Neural crest cell (in vitro differentiated cells): ENCODE results near the gene PPIE. TPM values are rescaled to one million over a fixed set of nuclear protein-coding genes. Genes with fewer than 3 reads are reported as not detected.

Source experiments
- DNase-seq: peaks from one replicate; pipeline ENCODE4 v3.0.0; 2021; ENCODE audit warnings: low read depth, mixed read lengths, low spot score
- H3K27ac Mint-ChIP-seq: one replicate; pipeline ENCODE4 v1.8.0; 2021; ENCODE audit warnings: mild to moderate bottlenecking, mixed read lengths; ENCODE audit not compliant: unreplicated experiment
- H3K27me3 Mint-ChIP-seq: 2 replicates; pipeline ENCODE4 v1.8.0; 2021; ENCODE audit warnings: low read depth, mild to moderate bottlenecking, mixed read lengths
- H3K36me3 Mint-ChIP-seq: 2 replicates; pipeline ENCODE4 v1.8.0; 2021; ENCODE audit warnings: low read depth, mild to moderate bottlenecking, mixed read lengths
- H3K4me1 Mint-ChIP-seq: 2 replicates; pipeline ENCODE4 v1.8.0; 2021; ENCODE audit warnings: mixed read lengths
- H3K4me3 Mint-ChIP-seq: one replicate; pipeline ENCODE4 v1.8.0; 2021; ENCODE audit warnings: mild to moderate bottlenecking, mixed read lengths
- H3K9me3 Mint-ChIP-seq: 2 replicates; pipeline ENCODE4 v1.8.0; 2021; ENCODE audit warnings: mixed read lengths
- total RNA-seq: library from RNA; stranded (reverse); gene quantifications from 2 replicates; pipeline ENCODE4 v1.2.1, GENCODE V29; 2021
- TF ChIP-seq, protein P1 (sequence below): fragments of 200-600 bp; sonication (generic); conservative IDR thresholded peaks from 2 replicates; pipeline ENCODE4 v1.5.0; 2021; ENCODE audit warnings: antibody characterized with exemption, mild to moderate bottlenecking

Gene PPIE
- total RNA-seq, 1 donor from 2014 or later, result 56.2 TPM

DNA sequence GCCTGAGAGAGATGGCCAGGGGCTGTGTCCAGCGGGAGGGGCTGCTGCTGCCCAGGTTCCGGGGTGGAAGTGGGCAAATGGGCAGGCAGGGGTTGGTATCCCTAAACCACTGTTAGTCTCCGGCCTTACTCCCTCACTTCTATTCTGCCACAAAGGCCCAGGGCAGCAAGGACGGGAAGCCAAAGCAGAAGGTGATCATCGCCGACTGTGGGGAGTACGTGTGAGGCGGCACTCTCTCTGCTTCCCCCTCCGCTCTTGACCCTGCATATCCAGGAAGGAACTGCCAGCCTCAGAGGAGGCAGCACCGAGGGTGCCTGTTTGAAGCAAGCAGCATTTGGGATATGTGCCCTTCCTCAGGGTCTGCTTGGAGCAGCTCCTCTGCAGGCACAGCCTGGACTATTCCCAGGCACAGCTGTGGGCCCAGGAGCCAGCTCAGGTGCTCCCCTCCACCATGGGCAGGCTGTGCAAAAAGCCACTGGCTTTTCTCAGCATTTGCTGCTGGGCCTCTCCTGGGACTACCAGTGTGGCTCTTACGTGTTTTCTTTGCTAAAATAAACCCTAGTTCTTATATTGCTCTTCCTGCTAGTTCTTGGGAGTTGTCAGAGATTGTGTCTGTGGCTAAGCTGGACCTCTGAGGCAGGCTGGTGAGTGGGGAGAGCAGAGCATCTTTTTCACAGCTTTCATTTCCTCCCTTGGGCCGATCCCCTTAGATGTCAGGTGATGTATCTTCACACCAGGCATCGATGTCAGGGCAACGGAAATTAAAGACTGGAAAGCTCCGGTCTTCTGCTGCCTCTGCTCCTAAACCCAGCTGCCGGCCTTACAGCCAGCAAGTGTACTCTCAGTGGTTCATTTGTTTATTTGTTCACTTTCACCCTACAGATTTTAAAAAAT lies 14.7 kb downstream of the PPIE start:
- H3K36me3 Mint-ChIP-seq, result peaks cover 13% of the 10 kb centered on the region
- H3K4me1 Mint-ChIP-seq, result no peaks in the 10 kb centered on the region
- H3K9me3 Mint-ChIP-seq, result no peaks in the 10 kb centered on the region
- TF ChIP-seq, protein P1, sequence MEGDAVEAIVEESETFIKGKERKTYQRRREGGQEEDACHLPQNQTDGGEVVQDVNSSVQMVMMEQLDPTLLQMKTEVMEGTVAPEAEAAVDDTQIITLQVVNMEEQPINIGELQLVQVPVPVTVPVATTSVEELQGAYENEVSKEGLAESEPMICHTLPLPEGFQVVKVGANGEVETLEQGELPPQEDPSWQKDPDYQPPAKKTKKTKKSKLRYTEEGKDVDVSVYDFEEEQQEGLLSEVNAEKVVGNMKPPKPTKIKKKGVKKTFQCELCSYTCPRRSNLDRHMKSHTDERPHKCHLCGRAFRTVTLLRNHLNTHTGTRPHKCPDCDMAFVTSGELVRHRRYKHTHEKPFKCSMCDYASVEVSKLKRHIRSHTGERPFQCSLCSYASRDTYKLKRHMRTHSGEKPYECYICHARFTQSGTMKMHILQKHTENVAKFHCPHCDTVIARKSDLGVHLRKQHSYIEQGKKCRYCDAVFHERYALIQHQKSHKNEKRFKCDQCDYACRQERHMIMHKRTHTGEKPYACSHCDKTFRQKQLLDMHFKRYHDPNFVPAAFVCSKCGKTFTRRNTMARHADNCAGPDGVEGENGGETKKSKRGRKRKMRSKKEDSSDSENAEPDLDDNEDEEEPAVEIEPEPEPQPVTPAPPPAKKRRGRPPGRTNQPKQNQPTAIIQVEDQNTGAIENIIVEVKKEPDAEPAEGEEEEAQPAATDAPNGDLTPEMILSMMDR, result no peak
- DNase-seq, result no peak
- no peak overlapping the region for H3K27ac Mint-ChIP-seq
- no peak overlapping the region for H3K4me3 Mint-ChIP-seq
- no peaks in the 10 kb centered on the region for H3K27me3 Mint-ChIP-seq

DNA sequence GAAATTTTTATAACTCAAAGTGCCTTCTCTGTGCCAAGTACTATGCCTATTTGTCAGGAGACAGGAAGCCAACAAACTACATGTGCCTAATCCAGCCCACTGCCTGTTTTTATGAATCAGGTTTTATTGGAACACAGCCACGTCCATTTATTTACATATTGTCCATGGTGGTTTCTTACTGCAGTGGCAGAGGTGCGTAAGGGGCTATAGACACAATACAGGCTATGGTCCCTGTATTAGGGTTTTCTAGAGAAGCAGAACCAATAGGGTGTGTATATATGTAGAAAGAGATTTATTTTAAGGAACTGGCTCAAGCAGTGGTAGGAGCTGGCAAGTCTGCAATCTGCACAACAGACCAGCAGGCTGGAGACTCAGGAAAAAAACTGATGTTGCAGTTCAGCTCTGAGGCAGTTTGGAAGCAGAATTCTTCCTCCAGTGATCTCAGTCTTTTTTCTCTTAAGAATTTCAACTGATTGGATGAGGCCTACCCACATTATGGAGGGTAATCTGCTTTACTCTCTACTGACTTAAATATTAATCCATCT lies 15.4 kb downstream of the PPIE start:
- no peaks in the 10 kb centered on the region for H3K27me3 Mint-ChIP-seq
- H3K36me3 Mint-ChIP-seq, result peaks cover 13% of the 10 kb centered on the region
- no peaks in the 10 kb centered on the region for H3K4me1 Mint-ChIP-seq
- H3K4me3 Mint-ChIP-seq, result no peak overlapping the region
- DNase-seq, result no peak
- H3K9me3 Mint-ChIP-seq, result no peaks in the 10 kb centered on the region
- no peak overlapping the region for H3K27ac Mint-ChIP-seq
- TF ChIP-seq, protein P1, result no peak

DNA sequence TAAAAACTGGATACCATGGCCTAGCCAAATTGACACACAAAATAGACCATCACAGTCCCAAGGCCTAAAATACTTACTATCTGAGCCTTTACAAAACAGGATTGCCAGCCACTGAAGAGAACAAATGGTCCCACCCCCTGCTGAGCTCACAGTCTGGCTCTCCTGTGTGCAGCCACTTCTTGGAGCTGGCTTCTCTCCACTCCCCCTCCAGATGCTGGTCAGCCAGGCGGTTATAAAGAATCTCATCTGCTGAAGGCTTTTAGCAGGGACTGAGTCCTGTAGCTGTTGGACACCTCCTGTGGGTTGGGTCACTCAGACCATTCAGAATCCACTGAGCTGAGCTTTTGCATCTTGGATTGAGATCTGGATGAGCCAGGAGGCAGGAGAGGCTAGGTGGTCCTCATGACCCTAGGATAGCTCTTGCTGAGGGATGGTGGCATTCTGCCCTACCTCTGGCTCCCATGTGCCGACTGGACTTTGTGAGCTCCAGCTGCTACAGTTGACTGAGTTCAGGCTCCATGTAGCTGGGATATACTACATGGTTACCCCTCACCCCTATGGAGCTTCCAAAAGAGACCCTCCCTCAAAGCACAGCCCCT lies 16.3 kb downstream of the PPIE start:
- DNase-seq, result no peak
- no peaks in the 10 kb centered on the region for H3K9me3 Mint-ChIP-seq
- no peaks in the 10 kb centered on the region for H3K4me1 Mint-ChIP-seq
- TF ChIP-seq, protein P1, result no peak
- H3K36me3 Mint-ChIP-seq, result peaks cover 15% of the 10 kb centered on the region
- H3K27ac Mint-ChIP-seq, result peak overlapping the region; percentile 62
- H3K4me3 Mint-ChIP-seq, result no peak overlapping the region
- no peaks in the 10 kb centered on the region for H3K27me3 Mint-ChIP-seq

DNA sequence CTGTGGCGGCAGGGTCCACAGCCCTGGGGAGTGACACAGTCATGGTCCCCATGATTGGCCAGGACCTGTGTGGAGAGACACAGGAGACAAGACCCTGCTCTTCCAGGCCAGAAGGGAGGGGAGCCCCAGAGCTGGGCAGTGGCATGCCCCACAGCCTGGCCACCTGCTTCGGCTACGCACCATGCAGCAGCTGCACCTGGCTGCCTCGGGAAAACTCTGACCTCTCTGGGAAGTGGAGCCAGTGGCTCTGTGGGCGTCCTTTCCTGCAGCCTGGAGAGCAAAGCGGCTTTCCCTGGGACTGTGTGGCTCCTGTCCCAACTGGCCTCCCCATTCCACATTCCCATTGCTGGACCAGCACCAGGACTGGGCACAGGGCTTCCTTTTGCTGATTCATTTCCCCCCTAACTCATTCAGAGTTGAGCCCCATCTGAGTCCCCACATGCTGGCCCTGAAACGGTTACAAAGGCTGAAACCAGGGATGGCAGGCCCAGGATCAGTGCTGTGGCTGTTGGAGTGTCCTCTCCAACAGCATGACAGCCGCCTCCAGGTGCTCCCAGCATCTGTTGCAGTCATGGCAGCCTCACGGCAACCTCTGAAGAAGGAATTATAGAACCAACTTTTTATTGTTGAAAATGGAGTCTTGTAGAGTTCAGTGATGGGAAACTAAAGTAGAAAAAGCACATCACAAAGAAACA lies 17.4 kb downstream of the PPIE start:
- H3K36me3 Mint-ChIP-seq, result peaks cover 11% of the 10 kb centered on the region
- TF ChIP-seq, protein P1, result no peak
- H3K4me1 Mint-ChIP-seq, result no peaks in the 10 kb centered on the region
- no peaks in the 10 kb centered on the region for H3K9me3 Mint-ChIP-seq
- DNase-seq, result no peak
- no peaks in the 10 kb centered on the region for H3K27me3 Mint-ChIP-seq
- H3K27ac Mint-ChIP-seq, result no peak overlapping the region
- no peak overlapping the region for H3K4me3 Mint-ChIP-seq

DNA sequence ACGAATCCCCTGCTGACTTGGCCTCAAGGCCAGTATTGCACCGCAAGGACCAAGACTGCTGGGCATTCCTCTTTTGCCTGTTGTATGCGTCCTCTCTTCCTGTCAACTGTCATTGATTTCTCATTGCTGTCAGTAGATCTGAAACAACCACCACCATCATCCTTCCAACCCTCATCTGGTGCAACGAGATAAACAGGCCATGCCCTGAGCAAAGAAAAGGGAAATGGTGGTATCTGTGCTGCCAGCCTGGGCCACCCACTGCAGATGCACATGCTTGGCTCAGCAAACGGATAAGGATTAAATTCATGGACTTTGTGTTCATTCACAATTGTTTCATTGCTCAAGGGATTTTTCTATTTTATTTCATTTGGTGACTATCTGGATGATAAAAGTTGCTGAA lies 18.8 kb downstream of the PPIE start:
- TF ChIP-seq, protein P1, result no peak
- Mint-ChIP-seq H3K27me3 (no peaks in the 10 kb centered on the region), H3K4me3 (no peak overlapping the region), H3K9me3 (no peaks in the 10 kb centered on the region), H3K36me3 (peaks cover 9% of the 10 kb centered on the region), H3K4me1 (no peaks in the 10 kb centered on the region), H3K27ac (no peak overlapping the region)
- DNase-seq, result no peak
